Measurements from ENCODE around the gene HVCN1.
A peak's percentile ranks its signal among the peaks of the same experiment; 100 is the strongest.

The HVCN1 gene

GRCh38 chr12:110641521-110641920 lies 47.4 kb downstream of the HVCN1 start:
- TF ChIP-seq ZNF792 (tag by site-specific recombination; IDR thresholded peaks at IDR 0.05) (no peak), ZFHX2 (tag by site-specific recombination; conservative IDR thresholded peaks at IDR 0.05) (peak; percentile 99), EGR2 (tag by site-specific recombination; IDR thresholded peaks at IDR 0.05; ENCODE audit: low read depth) (peak; percentile 98), ZNF292 (tag by site-specific recombination; IDR thresholded peaks at IDR 0.05; ENCODE audit: borderline replicate concordance, low read depth) (no peak), KLF7 (tag by site-specific recombination; IDR thresholded peaks at IDR 0.05; ENCODE audit: borderline replicate concordance) (no peak), ZIC2 (tag by site-specific recombination; IDR thresholded peaks at IDR 0.05) (peak; percentile 93)

GRCh38 chr12:110640275-110641025 lies 48.5 kb downstream of the HVCN1 start:
- no peak overlapping the region for H3K27ac ChIP-seq (ENCODE audit: extremely low read depth, low read depth, low read length)
- TF ChIP-seq ZNF398 (tag by site-specific recombination; IDR thresholded peaks at IDR 0.05) (no peak), ZNF311 (tag by site-specific recombination; IDR thresholded peaks at IDR 0.05; ENCODE audit: borderline replicate concordance) (no peak), RBAK (tag by site-specific recombination; IDR thresholded peaks at IDR 0.05) (no peak), ZSCAN23 (tag by site-specific recombination; IDR thresholded peaks at IDR 0.05) (no peak), KLF7 (tag by site-specific recombination; IDR thresholded peaks at IDR 0.05; ENCODE audit: borderline replicate concordance) (no peak), SP3 (tag by site-specific recombination; IDR thresholded peaks at IDR 0.05) (no peak), ATF2 (tag by site-specific recombination; IDR thresholded peaks at IDR 0.05; ENCODE audit: low read depth) (no peak), ZNF707 (tag by site-specific recombination; IDR thresholded peaks at IDR 0.05) (no peak), ZNF560 (tag by site-specific recombination; IDR thresholded peaks at IDR 0.05; ENCODE audit: borderline replicate concordance) (no peak), ZNF175 (tag by site-specific recombination; IDR thresholded peaks at IDR 0.05) (no peak), ZNF600 (tag by site-specific recombination; IDR thresholded peaks at IDR 0.05) (no peak), ZFP41 (tag by site-specific recombination; IDR thresholded peaks at IDR 0.05; ENCODE audit: borderline replicate concordance) (no peak), ZNF274 (IDR thresholded peaks at IDR 0.05; ENCODE audit: low read length) (no peak), ZNF274 (tag by site-specific recombination; IDR thresholded peaks at IDR 0.05; ENCODE audit: borderline replicate concordance) (no peak), BCL11A (tag by site-specific recombination; IDR thresholded peaks at IDR 0.05; ENCODE audit: low read depth) (no peak), MZF1 (tag by site-specific recombination; IDR thresholded peaks at IDR 0.05; ENCODE audit: borderline replicate concordance) (no peak), PRDM10 (tag by site-specific recombination; IDR thresholded peaks at IDR 0.05) (no peak), ZNF76 (tag by site-specific recombination; IDR thresholded peaks at IDR 0.05; ENCODE audit: borderline replicate concordance, low read depth) (no peak), ZNF510 (tag by site-specific recombination; IDR thresholded peaks at IDR 0.05; ENCODE audit: insufficient replicate concordance) (no peak)
- H3K4me1 ChIP-seq (ENCODE audit: control insufficient read depth, insufficient read depth, low read length): 0 out of 2 replicates have a peak, but pooled peaks cover 3% of the 10 kb centered on the region
- CTCF ChIA-PET: interaction anchor here (1.2 to 1.3 kb wide), 2 partner anchors 133 to 186 kb away, joined by 3 to 5 read pairs; no protein-coding TSS in a partner anchor
- no peak overlapping the region for H3K4me3 ChIP-seq (ENCODE audit: low read depth, low read length)
- POLR2A ChIA-PET: interaction anchor here (0.5 kb wide), 1 partner anchor 177 kb away, joined by 3 read pairs; no protein-coding TSS in a partner anchor
- peaks cover 0 to 54% of the 10 kb centered on the region in 2 experiments; a peak in 2 of 3 replicates for H3K36me3 ChIP-seq (ENCODE audit: control insufficient read depth in 2 of 2, insufficient read depth in 1 of 2, low read length in 2 of 2)
- no peaks in the 10 kb centered on the region for H3K9me3 ChIP-seq (ENCODE audit: control insufficient read depth, insufficient read depth, low read depth, low read length)

More at GRCh38 chr12:110641521-110641920, 47.4 kb downstream of the HVCN1 start:
- no peak overlapping the region for H3K27ac ChIP-seq (ENCODE audit: extremely low read depth, low read depth, low read length)
- H3K4me1 ChIP-seq (ENCODE audit: control insufficient read depth, insufficient read depth, low read length): 0 out of 2 replicates have a peak, but pooled peaks cover 3% of the 10 kb centered on the region
- POLR2A ChIA-PET: no interaction called here
- CTCF ChIA-PET: interaction anchor here (1.3 kb wide), 1 partner anchor 134 kb away, joined by 5 read pairs; no protein-coding TSS in a partner anchor
- H3K4me3 ChIP-seq (ENCODE audit: low read depth, low read length): no peak overlapping the region
- peaks cover 0 to 54% of the 10 kb centered on the region in 2 experiments; a peak in 2 of 3 replicates for H3K36me3 ChIP-seq (ENCODE audit: control insufficient read depth in 2 of 2, insufficient read depth in 1 of 2, low read length in 2 of 2)
- no peaks in the 10 kb centered on the region for H3K9me3 ChIP-seq (ENCODE audit: control insufficient read depth, insufficient read depth, low read depth, low read length)
